Muscle of arm (tissue), 14 donors: ENCODE measurements around the gene PRDX5. TPM values are rescaled to one million over a fixed set of nuclear protein-coding genes. Genes with fewer than 3 reads are reported as not detected.

Experiments used
- DNase-seq: peaks from one replicate; pipeline ENCODE4 v3.0.0-alpha.2; 2013
- long read RNA-seq, 11 donors: transcript quantifications; one replicate each; lab custom pipeline, GENCODE V29; 2026
- polyA plus RNA-seq, 12 donors: library from polyadenylated mRNA; unstranded; fragments of 120-200 nt; gene quantifications; one replicate each; pipeline ENCODE4 v1.2.1, GENCODE V29; 2013; ENCODE audit not compliant: insufficient read length in 12 of 12

PRDX5 gene
- 100 to 1,000 TPM in 11 of 12 donors, not detected in 1; 107 to 165 (median 124) TPM for polyA plus RNA-seq
- long read RNA-seq, donor 1, transcript PRDX5-201 (6 exons, 893 nt) = major isoform, 171 of 272 reads
- long read RNA-seq, donor 1, partial matches to known transcripts = 81 of 272 reads
- long read RNA-seq, donor 1, other reads (novel, unspliced or antisense) = 15 of 272 reads
- long read RNA-seq, donor 2, transcript PRDX5-202 (4 exons, 463 nt) = minor isoform, 6 of 139 reads
- long read RNA-seq, donor 2, transcript PRDX5-201 (6 exons, 893 nt) = major isoform, 105 of 139 reads
- long read RNA-seq, donor 2, partial matches to known transcripts = 12 of 139 reads
- long read RNA-seq, donor 2, other reads (novel, unspliced or antisense) = 13 of 139 reads
- long read RNA-seq, donor 3, transcript PRDX5-201 (6 exons, 893 nt) = major isoform, 45 of 78 reads
- long read RNA-seq, donor 3, partial matches to known transcripts = 24 of 78 reads
- long read RNA-seq, donor 3, other reads (novel, unspliced or antisense) = 5 of 78 reads
- long read RNA-seq, donor 4, transcript PRDX5-201 (6 exons, 893 nt) = major isoform, 37 of 54 reads
- long read RNA-seq, donor 4, transcript PRDX5-202 (4 exons, 463 nt) = minor isoform, 5 of 54 reads
- long read RNA-seq, donor 4, partial matches to known transcripts = 12 of 54 reads
- long read RNA-seq, donor 4, other reads (novel, unspliced or antisense) = 0 of 54 reads
- long read RNA-seq, donor 5 = 0 reads
- long read RNA-seq, donor 6, transcript PRDX5-201 (6 exons, 893 nt) = major isoform, 61 of 97 reads
- long read RNA-seq, donor 6, partial matches to known transcripts = 29 of 97 reads
- long read RNA-seq, donor 6, other reads (novel, unspliced or antisense) = 0 of 97 reads
- long read RNA-seq, donor 7, transcript PRDX5-201 (6 exons, 893 nt) = major isoform, 38 of 51 reads
- long read RNA-seq, donor 7, partial matches to known transcripts = 9 of 51 reads
- long read RNA-seq, donor 7, other reads (novel, unspliced or antisense) = 0 of 51 reads
- long read RNA-seq, donor 8, transcript PRDX5-201 (6 exons, 893 nt) = major isoform, 95 of 178 reads
- long read RNA-seq, donor 8, transcript PRDX5-202 (4 exons, 463 nt) = minor isoform, 5 of 178 reads
- long read RNA-seq, donor 8, partial matches to known transcripts = 70 of 178 reads
- long read RNA-seq, donor 8, other reads (novel, unspliced or antisense) = 7 of 178 reads
- long read RNA-seq, donor 9, transcript PRDX5-201 (6 exons, 893 nt) = major isoform, 74 of 117 reads
- long read RNA-seq, donor 9, partial matches to known transcripts = 37 of 117 reads
- long read RNA-seq, donor 9, other reads (novel, unspliced or antisense) = 0 of 117 reads
- long read RNA-seq, donor 10, transcript PRDX5-201 (6 exons, 893 nt) = major isoform, 81 of 135 reads
- long read RNA-seq, donor 10, partial matches to known transcripts = 44 of 135 reads
- long read RNA-seq, donor 10, other reads (novel, unspliced or antisense) = 6 of 135 reads
- long read RNA-seq, donor 11, transcript PRDX5-203 (5 exons, 596 nt) = minor isoform, 7 of 140 reads
- long read RNA-seq, donor 11, transcript PRDX5-201 (6 exons, 893 nt) = major isoform, 97 of 140 reads
- long read RNA-seq, donor 11, partial matches to known transcripts = 23 of 140 reads
- long read RNA-seq, donor 11, other reads (novel, unspliced or antisense) = 9 of 140 reads

- DNase-seq = peak; percentile 97
Measured at GRCh38 chr11:64317961-64318765, at the start of gene PRDX5. TSS of gene PRDX5 (plus strand) at chr11:64318121. CDS start at chr11:64318216, 95 bp downstream.

GRCh38 chr11:64268893-64269539 lies 48.9 kb upstream of the PRDX5 start:
- DNase-seq = no peak

- peak; percentile 99 for DNase-seq
Measured at GRCh38 chr11:64269540-64270220, 48.2 kb upstream of the PRDX5 start.

- no peak for DNase-seq
Measured at GRCh38 chr11:64275031-64275800, 42.7 kb upstream of the PRDX5 start.

GRCh38 chr11:64275841-64276240 lies 42.1 kb upstream of the PRDX5 start:
- DNase-seq = no peak

GRCh38 chr11:64276653-64277431 lies 41.1 kb upstream of the PRDX5 start:
- no peak for DNase-seq

GRCh38 chr11:64278576-64279190 lies 39.2 kb upstream of the PRDX5 start:
- no peak for DNase-seq

- no peak for DNase-seq
Measured at GRCh38 chr11:64281957-64282770, 35.8 kb upstream of the PRDX5 start.

- no peak for DNase-seq
Measured at GRCh38 chr11:64283092-64283491, 34.8 kb upstream of the PRDX5 start.

- peak; percentile 94 for DNase-seq
Measured at GRCh38 chr11:64284048-64284961, 33.6 kb upstream of the PRDX5 start, which contains the start of gene BAD. TSS of gene BAD (minus strand) at chr11:64284665. CDS start at chr11:64284368, 297 bp downstream.

GRCh38 chr11:64284962-64285884 lies 32.7 kb upstream of the PRDX5 start, which contains the start of gene GPR137:
TSS of gene GPR137 (plus strand) at chr11:64285848. CDS start at chr11:64286525, 677 bp downstream.
- peak; percentile 92 for DNase-seq

GRCh38 chr11:64285885-64286800 lies 31.8 kb upstream of the PRDX5 start:
- no peak for DNase-seq
